ENCODE measurements around the gene NFYC. TPM values are rescaled to one million over a fixed set of nuclear protein-coding genes. Genes with fewer than 3 reads are reported as not detected.

NFYC gene
- polyA plus RNA-seq (ENCODE audit: insufficient read length in 4 of 4) = 100 to 1,000 TPM in 1 of 4 donors, 10 to 100 TPM in 3; 71.0 to 113 (median 96.5) TPM

- peak; percentile 94 to 99 (median 99) for DNase-seq (ENCODE audit: low read depth in 4 of 4, low spot score in 3 of 4)
These were observed at the start of gene NFYC for GRCh38 chr1:40691538-40692428. Gene NFYC (plus strand): TSS chr1:40691704. CDS start chr1:40738844, 47,140 bp downstream.

GRCh38 chr1:40645118-40645680 lies 46.3 kb upstream of the NFYC start:
- DNase-seq (ENCODE audit: low read depth in 4 of 4, low spot score in 3 of 4) = no peak

- no peak for DNase-seq (ENCODE audit: low read depth in 4 of 4, low spot score in 3 of 4)
These were observed 45.2 kb upstream of the NFYC start for GRCh38 chr1:40646315-40646714.

DNA sequence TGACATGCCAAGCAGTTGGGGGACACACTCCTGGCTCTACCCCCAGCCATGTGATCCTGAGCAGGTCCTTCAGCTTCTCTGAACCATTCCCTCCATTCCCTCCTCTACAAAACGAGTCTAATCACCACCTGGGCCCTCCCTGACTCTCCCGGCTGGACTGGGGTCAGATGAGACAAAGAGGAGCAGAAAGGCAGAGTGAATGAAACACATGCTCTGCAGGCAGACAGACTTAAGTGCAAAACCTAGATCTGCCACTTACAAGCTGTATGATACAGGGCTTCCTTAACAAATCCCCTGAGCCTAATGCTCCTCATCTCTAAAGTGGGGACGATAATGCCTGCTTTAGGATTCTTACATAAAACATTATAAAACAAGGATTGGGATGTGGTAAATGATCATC lies 43.3 kb upstream of the NFYC start:
- DNase-seq (ENCODE audit: low read depth in 4 of 4, low spot score in 3 of 4) = no peak

GRCh38 chr1:40648928-40649591 lies 42.4 kb upstream of the NFYC start:
- no peak for DNase-seq (ENCODE audit: low read depth in 4 of 4, low spot score in 3 of 4)

DNA sequence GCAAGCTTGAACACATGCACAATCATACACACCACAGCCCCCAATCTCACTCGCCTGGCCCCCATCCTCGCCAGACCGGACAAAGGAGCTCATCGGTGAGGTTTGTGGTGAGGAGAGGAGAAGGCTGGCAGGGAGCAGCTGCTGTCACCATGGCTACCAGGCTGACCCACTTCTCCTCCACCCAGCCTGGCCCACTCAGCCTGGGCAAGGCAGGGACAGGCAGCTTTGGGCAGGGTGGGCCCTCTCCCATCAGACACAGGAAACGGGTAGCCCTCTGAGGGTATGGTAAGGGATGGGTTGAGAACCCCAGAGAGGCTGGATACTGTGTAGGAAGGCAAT lies 41.9 kb upstream of the NFYC start:
- no peak for DNase-seq (ENCODE audit: low read depth in 4 of 4, low spot score in 3 of 4)

GRCh38 chr1:40650075-40650474 lies 41.4 kb upstream of the NFYC start:
- no peak for DNase-seq (ENCODE audit: low read depth in 4 of 4, low spot score in 3 of 4)

DNA sequence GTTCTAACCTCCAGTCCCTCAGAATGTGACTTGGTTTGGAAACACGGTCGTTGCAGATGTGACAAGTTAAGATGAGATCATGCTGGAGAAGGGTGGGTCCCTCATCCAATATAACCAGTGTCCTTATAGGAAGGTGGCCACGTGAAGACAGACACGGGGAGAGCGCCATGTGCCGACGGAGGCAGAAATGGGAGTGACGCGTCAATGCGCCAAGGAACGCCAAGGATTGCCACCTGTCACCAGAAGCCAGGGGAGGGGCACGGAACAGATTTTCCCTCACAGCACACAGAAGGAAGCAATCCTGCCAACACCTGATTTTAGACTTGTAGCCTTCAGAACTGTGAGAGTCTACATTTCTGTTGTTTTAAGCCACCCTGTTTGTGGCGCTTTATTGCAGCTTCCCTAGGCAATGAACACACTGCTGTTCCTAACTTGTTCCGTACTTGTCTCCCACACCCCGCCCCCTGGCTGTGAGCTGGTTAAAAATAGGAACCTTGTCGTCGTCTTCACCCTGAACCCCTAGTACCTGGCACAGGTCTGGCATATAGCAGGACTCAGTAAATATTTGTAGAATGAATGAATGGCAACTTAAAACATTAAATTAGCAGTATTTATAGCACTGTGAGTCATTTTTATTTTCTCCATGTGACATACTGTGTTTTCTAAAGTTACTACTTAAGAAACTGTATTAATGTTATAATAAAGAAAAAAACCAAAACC lies 40.2 kb upstream of the NFYC start:
- no peak for DNase-seq (ENCODE audit: low read depth in 4 of 4, low spot score in 3 of 4)

DNA sequence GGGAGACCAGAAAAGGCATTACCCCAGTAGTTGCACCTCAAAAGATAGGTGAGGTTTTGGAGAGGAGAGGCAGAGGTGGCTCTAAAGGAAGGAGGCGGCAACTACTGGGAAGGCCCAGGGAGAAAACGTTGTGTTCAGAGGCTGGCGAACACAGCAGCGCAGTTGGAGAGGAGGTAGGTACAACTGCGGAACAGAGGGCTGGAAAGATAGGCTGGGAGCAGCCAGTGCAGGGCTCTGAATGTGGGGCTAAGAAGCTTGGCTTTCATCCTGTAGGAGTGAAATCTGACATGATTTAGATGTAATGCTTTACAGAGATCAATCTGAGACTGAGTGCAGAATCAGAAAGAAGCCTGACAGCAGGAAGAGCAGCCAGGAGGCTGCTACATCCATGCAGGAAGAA lies 39.0 kb upstream of the NFYC start:
- no peak for DNase-seq (ENCODE audit: low read depth in 4 of 4, low spot score in 3 of 4)

GRCh38 chr1:40652979-40653378 lies 38.5 kb upstream of the NFYC start:
- no peak for DNase-seq (ENCODE audit: low read depth in 4 of 4, low spot score in 3 of 4)

DNA sequence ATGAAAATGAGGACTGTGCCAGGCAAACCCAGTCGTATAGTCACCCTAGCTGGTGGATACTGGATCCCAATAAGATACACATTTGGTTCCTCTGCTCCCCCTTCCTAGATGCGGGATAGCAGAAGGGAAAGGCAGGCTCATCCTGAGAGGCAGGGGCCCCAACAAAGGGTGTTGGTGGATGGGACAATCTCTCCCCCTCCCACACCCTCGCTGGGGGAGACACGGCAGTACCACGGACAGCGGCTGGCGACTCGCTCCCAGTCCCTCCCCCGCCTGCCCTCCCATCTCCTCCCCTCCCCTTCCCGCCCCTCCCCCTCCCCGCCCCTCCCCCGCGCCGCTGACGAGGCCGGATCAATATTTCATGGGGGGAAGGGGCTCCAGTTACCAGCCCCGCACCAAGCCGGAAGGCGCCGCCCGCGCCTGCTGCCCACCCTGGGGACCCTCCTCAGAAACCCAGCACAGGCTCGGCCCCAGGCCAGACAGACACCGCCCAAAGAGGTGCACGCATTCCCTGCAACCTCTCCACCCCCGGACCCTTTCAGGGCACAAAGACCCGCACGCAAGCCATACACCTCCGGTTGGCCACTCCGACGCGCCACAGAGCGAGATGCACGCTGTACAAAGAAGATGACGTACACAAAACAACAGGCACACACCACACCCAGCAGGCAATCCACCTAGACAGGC lies 37.5 kb upstream of the NFYC start:
- no peak for DNase-seq (ENCODE audit: low read depth in 4 of 4, low spot score in 3 of 4)

- DNase-seq (ENCODE audit: low read depth in 4 of 4, low spot score in 3 of 4) = no peak
These were observed 34.5 kb upstream of the NFYC start for GRCh38 chr1:40657046-40657445.

- DNase-seq (ENCODE audit: low read depth in 4 of 4, low spot score in 3 of 4) = no peak
These were observed 32.5 kb upstream of the NFYC start for GRCh38 chr1:40658751-40659648.

GRCh38 chr1:40659649-40659947 lies 31.9 kb upstream of the NFYC start:
- no peak for DNase-seq (ENCODE audit: low read depth in 4 of 4, low spot score in 3 of 4)

- no peak for DNase-seq (ENCODE audit: low read depth in 4 of 4, low spot score in 3 of 4)
These were observed 29.8 kb upstream of the NFYC start for GRCh38 chr1:40661678-40662077.

DNA sequence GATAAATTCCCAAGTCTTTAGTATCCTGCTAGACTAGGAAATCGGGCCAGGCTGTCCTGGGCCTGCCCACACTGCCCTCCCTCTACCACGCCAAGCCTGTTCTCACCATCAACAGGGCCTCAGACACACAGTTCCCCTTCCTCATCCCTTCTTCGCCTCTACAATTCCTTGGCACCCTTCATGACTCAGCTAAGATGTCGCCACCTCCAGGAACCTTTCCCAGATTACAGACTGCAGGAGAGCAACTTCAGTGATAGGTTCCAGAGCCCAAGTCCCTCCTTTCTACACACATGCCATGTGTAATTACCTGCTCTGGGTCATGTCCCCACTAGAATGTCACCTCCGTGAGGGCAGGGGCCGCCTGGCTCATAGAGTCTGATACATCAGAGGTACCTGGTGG lies 29.4 kb upstream of the NFYC start:
- no peak for DNase-seq (ENCODE audit: low read depth in 4 of 4, low spot score in 3 of 4)

DNA sequence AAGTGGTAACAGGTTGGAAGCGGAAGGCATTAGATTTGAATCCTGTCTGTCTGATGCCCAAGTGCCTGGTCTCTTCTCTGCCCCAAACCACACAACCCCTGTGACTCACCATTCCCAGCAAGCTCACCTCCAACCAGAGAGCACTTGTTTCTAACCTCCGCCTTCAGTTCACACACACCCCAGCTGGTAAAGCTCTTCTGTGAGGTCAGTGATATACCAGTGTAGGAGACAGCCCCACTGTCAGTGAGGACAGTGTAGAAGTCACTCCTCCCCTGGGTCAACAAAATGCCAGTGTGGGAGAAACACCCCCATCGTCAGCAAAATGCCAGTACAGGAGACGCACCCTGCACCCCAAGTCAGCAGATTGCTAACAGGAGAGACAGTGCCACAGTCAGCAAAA lies 28.6 kb upstream of the NFYC start:
- DNase-seq (ENCODE audit: low read depth in 4 of 4, low spot score in 3 of 4) = no peak

GRCh38 chr1:40663324-40664166 lies 28.0 kb upstream of the NFYC start:
- no peak for DNase-seq (ENCODE audit: low read depth in 4 of 4, low spot score in 3 of 4)

- no peak for DNase-seq (ENCODE audit: low read depth in 4 of 4, low spot score in 3 of 4)
These were observed 27.4 kb upstream of the NFYC start for GRCh38 chr1:40664167-40664537.

All from left renal pelvis (tissue), 4 donors.